ENCODE measurements around the gene APBB2. TPM values are rescaled to one million over a fixed set of nuclear protein-coding genes. Genes with fewer than 3 reads are reported as not detected.

APBB2 gene
- total and polyA plus RNA-seq, 2 of the 4 experiments (the other 2 are of a cell fraction): 47.9 to 75.5 TPM

- 0% methylated on average over 2 of the region's 5 CpGs; no CpG with 5 or more reads in 1 of the 2 experiments for WGBS, 2 experiments (ENCODE audit: extremely low coverage in 2 of 2, insufficient read length in 1 of 2)
- no peak overlapping the region for H4K91ac ChIP-seq (ENCODE audit: insufficient read depth, low read depth, low read length)
- DNase-seq (peak; percentile 49), ATAC-seq (ENCODE audit: low read depth) (peak; percentile 42; the same call in 1 of the 2 replicates)
- H2AK5ac ChIP-seq (ENCODE audit: low read depth, low read length): peak overlapping the region; percentile 39; the same call in 1 of the 2 replicates
- no peak overlapping the region for H3K4me2 ChIP-seq (ENCODE audit: low read depth, low read length)
- ChIA-PET CTCF (no interaction called here), POLR2A (ENCODE audit: unreplicated experiment) (no interaction called here)
- H2BK120ac ChIP-seq (ENCODE audit: low read depth, low read length): no peak overlapping the region
- no peaks in the 10 kb centered on the region for H3K36me3 ChIP-seq (ENCODE audit: control insufficient read depth, insufficient read depth, low read length)
- H3K79me1 ChIP-seq (ENCODE audit: low read depth in 1 of 2, low read length in 2 of 2): peaks cover 6 to 14% of the 10 kb centered on the region in 2 experiments; a peak in 3 of 4 replicates
- H3K9me3 ChIP-seq (ENCODE audit: control insufficient read depth, insufficient read depth, low read length): no peaks in the 10 kb centered on the region
- in situ Hi-C loops (cut with MboI; ENCODE audit: low sequenced_read_pairs) (no loop called here), intact Hi-C loops (cut with micrococcal nuclease) (no loop called here), dilution Hi-C loops (cut with HindIII; ENCODE audit: low sequenced_read_pairs, unreplicated experiment) (no loop called here)
- H4K8ac ChIP-seq (ENCODE audit: low read depth in 2 of 2, low read length in 2 of 2): no peak overlapping the region
- H3K9me1 ChIP-seq (ENCODE audit: insufficient read depth, low read length): no peaks in the 10 kb centered on the region; the same call in 1 of the 2 replicates
- no peak overlapping the region for H3K56ac ChIP-seq (ENCODE audit: extremely low read depth, insufficient read depth, low read length)
- TF ChIP-seq FOS (IDR thresholded peaks at IDR 0.05; ENCODE audit: low read depth, low read length): no peak
- TF ChIP-seq CHD1 (IDR thresholded peaks at IDR 0.05; ENCODE audit: low read depth, low read length): no peak
- no peak for TF ChIP-seq SMC3 (IDR thresholded peaks at IDR 0.05; ENCODE audit: low read depth, low read length)
- TF ChIP-seq CTCF (conservative IDR thresholded peaks at IDR 0.05; ENCODE audit: low read depth, low read length): no peak
- no peak for TF ChIP-seq RAD21 (IDR thresholded peaks at IDR 0.05; ENCODE audit: low read length)
- H3K14ac ChIP-seq (replicated peaks; ENCODE audit: low read depth, low read length): peak overlapping the region; percentile 10; the same call in 1 of the 2 replicates
- H2BK5ac ChIP-seq (ENCODE audit: low read depth, low read length, poor library complexity, severe bottlenecking): no peak overlapping the region
- peak overlapping the region; percentile 24; the same call in 1 of the 2 replicates for H3K23ac ChIP-seq (ENCODE audit: low read depth, low read length)
- H3K4me3 ChIP-seq (ENCODE audit: insufficient read depth, low read depth, low read length): no peak overlapping the region
- H3K27ac ChIP-seq (ENCODE audit: insufficient read depth, low read length): no peak overlapping the region
- no peaks in the 10 kb centered on the region for H3K27me3 ChIP-seq (ENCODE audit: control insufficient read depth, insufficient read depth, low read length)
- no TSS peak for BruUV-seq (replicated peaks)
- no peak overlapping the region for H2BK20ac ChIP-seq (ENCODE audit: low read depth, low read length)
- H3K9ac ChIP-seq (ENCODE audit: low read depth, low read length): no peak overlapping the region
- H2AK9ac ChIP-seq (replicated peaks; ENCODE audit: low read depth, low read length, poor library complexity): no peak overlapping the region
- H4K20me1 ChIP-seq (ENCODE audit: insufficient read depth, low read length): no peaks in the 10 kb centered on the region
- H3K18ac ChIP-seq (ENCODE audit: low read depth, low read length): no peak overlapping the region
- H3K4me1 ChIP-seq (ENCODE audit: control insufficient read depth, insufficient read depth, low read length): peaks cover 7% of the 10 kb centered on the region
- no peak overlapping the region for H2BK15ac ChIP-seq (ENCODE audit: low read depth, low read length)
- no peak overlapping the region for H3K4ac ChIP-seq (ENCODE audit: low read depth, low read length)
- no peak overlapping the region for H2AFZ ChIP-seq (replicated peaks; ENCODE audit: low read length, poor library complexity)
- H4K5ac ChIP-seq (ENCODE audit: low read depth, low read length): no peak overlapping the region
Observed at GRCh38 chr4:41069257-41069656, 145.1 kb downstream of the APBB2 start.

All from IMR-90 (cell line).